HG03520 (cell line): ENCODE results near the gene COL6A5.
"Not testable (repeated sequence)": the region's sequence is repeated elsewhere in the genome, so short reads cannot be mapped to it uniquely, and the experiment has no call there.

Experiments
- ATAC-seq: cut with Tn5 transposase; IDR thresholded peaks from one replicate; pipeline ENCODE4 v1.9.1; 2021; ENCODE audit warnings: mild to moderate bottlenecking, moderate library complexity; ENCODE audit not compliant: unreplicated experiment

COL6A5 gene

GRCh38 chr3:130430266-130430665 lies 84.8 kb downstream of the COL6A5 start:
- no peak for ATAC-seq

GRCh38 chr3:130432086-130432485 lies 86.6 kb downstream of the COL6A5 start:
- ATAC-seq: not testable (repeated sequence)

- ATAC-seq: no peak
Measured at GRCh38 chr3:130433306-130433705, 87.8 kb downstream of the COL6A5 start.

- ATAC-seq: no peak
Measured at GRCh38 chr3:130442284-130442683, 96.8 kb downstream of the COL6A5 start.

GRCh38 chr3:130446840-130447239 lies 101.4 kb downstream of the COL6A5 start:
- not testable (repeated sequence) for ATAC-seq

GRCh38 chr3:130448155-130448554 lies 102.7 kb downstream of the COL6A5 start:
- not testable (repeated sequence) for ATAC-seq

GRCh38 chr3:130456540-130456939 lies 111.1 kb downstream of the COL6A5 start:
- ATAC-seq: no peak

- no peak for ATAC-seq
Measured at GRCh38 chr3:130457671-130458070, 112.2 kb downstream of the COL6A5 start.

- no peak for ATAC-seq
Measured at GRCh38 chr3:130459944-130460343, 114.5 kb downstream of the COL6A5 start.

GRCh38 chr3:130462089-130462488 lies 116.6 kb downstream of the COL6A5 start:
- ATAC-seq: no peak

GRCh38 chr3:130463221-130463620 lies 117.7 kb downstream of the COL6A5 start:
- ATAC-seq: no peak

GRCh38 chr3:130465521-130465920 lies 120.0 kb downstream of the COL6A5 start:
- no peak for ATAC-seq

- ATAC-seq: no peak
Measured at GRCh38 chr3:130468311-130468710, 122.8 kb downstream of the COL6A5 start.

- ATAC-seq: no peak
Measured at GRCh38 chr3:130470126-130470525, 124.7 kb downstream of the COL6A5 start.

GRCh38 chr3:130473416-130473815 lies 127.9 kb downstream of the COL6A5 start:
- no peak for ATAC-seq

- no peak for ATAC-seq
Measured at GRCh38 chr3:130480736-130481135, 135.3 kb downstream of the COL6A5 start.

- no peak for ATAC-seq
Measured at GRCh38 chr3:130488288-130488687, 142.8 kb downstream of the COL6A5 start.

- no peak for ATAC-seq
Measured at GRCh38 chr3:130488769-130489450, 143.4 kb downstream of the COL6A5 start.

- no peak for ATAC-seq
Measured at GRCh38 chr3:130490241-130490640, 144.8 kb downstream of the COL6A5 start.

- no peak for ATAC-seq
Measured at GRCh38 chr3:130491431-130491830, 146.0 kb downstream of the COL6A5 start.

GRCh38 chr3:130504701-130505100 lies 159.2 kb downstream of the COL6A5 start:
- no peak for ATAC-seq

GRCh38 chr3:130506031-130506430 lies 160.6 kb downstream of the COL6A5 start:
- ATAC-seq: no peak

- ATAC-seq: no peak
Measured at GRCh38 chr3:130507746-130508145, 162.3 kb downstream of the COL6A5 start.
